Right lobe of liver (tissue), 4 donors: ENCODE measurements around the gene KCNA4.

ENCODE experiments used
- POLR2A ChIP-seq: fragments of 450-650 bp; IDR thresholded peaks from one replicate; pipeline ENCODE4 v1.6.1; 2017; ENCODE audit warnings: antibody characterized with exemption, mild to moderate bottlenecking
- TF ChIP-seq, protein P1 (sequence below), 4 donors: fragments of 200-600 bp in 3 of 4; fragments of 450-650 bp in 1 of 4; IDR thresholded peaks; one replicate each; pipeline versions ENCODE4 v1.5.1 to v1.8.0; 2016 to 2022; ENCODE audit warnings: antibody characterized with exemption in 4 of 4, mild to moderate bottlenecking in 2 of 4
- donor health status: DM: no; HTN: no; CAD: no.
- donor health status: DM: no; HTN: no; CAD: no.
- donor health status: DM: no; HTN: yes; CAD: no.

DNA sequence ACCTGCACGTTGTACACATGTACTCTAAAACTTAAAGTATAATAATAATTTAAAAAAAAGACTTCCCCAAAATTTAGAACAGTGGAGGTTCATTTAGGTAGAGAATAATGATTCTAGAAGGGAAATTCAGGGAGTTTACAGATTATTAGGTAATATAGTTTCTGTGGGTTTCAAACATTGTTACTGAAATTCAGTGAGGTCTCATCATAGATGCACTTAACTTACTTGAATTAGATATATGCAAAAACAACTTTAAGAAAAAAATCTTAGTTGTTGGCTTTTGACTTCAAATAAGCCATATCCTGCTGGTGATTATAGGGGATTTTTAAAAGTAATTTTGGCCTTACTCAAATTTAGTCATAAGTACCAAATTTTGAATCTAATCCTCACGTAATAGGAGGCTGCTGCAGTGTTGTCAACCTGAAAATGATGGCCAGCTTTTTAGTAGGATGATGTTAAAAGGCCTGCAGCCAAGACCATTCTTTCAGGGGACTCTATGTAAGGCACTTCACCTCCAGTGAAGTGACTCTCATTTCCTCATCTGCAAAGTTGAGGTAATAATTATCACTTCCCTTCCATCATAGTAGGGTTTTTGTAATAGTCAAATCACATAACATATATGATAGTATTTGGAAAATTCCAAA, 42.5 kb upstream of the KCNA4 start:
- TF ChIP-seq POLR2A, result no peak
- TF ChIP-seq, protein P1, sequence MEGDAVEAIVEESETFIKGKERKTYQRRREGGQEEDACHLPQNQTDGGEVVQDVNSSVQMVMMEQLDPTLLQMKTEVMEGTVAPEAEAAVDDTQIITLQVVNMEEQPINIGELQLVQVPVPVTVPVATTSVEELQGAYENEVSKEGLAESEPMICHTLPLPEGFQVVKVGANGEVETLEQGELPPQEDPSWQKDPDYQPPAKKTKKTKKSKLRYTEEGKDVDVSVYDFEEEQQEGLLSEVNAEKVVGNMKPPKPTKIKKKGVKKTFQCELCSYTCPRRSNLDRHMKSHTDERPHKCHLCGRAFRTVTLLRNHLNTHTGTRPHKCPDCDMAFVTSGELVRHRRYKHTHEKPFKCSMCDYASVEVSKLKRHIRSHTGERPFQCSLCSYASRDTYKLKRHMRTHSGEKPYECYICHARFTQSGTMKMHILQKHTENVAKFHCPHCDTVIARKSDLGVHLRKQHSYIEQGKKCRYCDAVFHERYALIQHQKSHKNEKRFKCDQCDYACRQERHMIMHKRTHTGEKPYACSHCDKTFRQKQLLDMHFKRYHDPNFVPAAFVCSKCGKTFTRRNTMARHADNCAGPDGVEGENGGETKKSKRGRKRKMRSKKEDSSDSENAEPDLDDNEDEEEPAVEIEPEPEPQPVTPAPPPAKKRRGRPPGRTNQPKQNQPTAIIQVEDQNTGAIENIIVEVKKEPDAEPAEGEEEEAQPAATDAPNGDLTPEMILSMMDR (IDR thresholded peaks at IDR 0.05), result no peak
